VCaP (cell line): Measurements from ENCODE around the gene ZNF324.
A peak's percentile ranks its signal among the peaks of the same experiment; 100 is the strongest.
"Not testable (repeated sequence)": the region's sequence is repeated elsewhere in the genome, so short reads cannot be mapped to it uniquely, and the experiment has no call there.

Experiments
- H3K27ac ChIP-seq: fragments of 450-650 bp; 2 replicates; pipeline ENCODE4 v1.5.1; 2017
- TF ChIP-seq, protein P1 (sequence below): fragments of 450-650 bp; conservative IDR thresholded peaks from 2 replicates; pipeline ENCODE4 v1.5.1; 2017; ENCODE audit warnings: mild to moderate bottlenecking, moderate library complexity

Gene ZNF324

DNA sequence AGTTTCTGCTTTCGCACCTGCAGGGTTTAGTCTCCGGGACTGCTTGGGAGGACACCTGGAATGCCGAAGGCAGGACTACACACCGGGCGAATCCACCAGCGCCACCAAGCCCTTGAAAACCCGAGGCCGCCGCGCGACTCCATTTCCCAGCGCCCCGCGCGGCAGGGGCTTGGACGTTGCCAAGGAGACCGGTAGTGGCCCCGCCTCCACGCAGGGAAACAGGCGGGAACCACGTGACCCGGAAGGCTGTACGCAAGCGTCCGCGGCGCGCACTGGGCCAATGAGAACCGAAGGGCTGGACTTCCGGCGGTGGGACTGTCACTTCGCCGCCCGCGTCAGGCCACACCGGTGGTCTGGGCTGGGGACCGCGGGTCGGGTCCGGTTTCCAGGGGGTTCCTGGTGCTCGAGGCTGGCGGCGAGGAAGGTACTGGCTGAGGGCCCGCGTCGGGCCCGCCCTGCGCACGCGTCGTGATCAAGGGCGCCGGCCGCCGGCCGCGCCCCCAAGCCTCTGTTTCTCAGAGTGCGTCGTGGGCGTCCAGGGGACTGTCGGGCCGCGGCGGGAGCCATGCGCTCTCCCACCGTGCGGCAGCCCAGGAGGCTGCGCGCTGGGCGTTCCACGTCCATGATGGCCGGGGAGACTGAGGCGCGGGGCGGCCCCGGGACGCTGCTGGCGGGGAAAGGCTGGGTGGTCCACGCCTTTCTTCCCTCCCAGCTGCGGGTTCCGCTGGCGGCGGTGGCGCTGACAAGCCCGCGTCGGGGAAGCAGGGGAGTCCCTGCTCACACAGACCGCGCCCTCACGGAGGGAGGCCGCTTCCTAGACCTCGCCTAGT, at the start of gene ZNF324:
Gene ZNF324 (plus strand): TSS at position 321 of the 830 bp plus-strand sequence. CDS start 2,106 bp downstream, outside the sequence.
- peak within 1 kb of the TSS; percentile 78 for H3K27ac ChIP-seq
- TF ChIP-seq, protein P1, sequence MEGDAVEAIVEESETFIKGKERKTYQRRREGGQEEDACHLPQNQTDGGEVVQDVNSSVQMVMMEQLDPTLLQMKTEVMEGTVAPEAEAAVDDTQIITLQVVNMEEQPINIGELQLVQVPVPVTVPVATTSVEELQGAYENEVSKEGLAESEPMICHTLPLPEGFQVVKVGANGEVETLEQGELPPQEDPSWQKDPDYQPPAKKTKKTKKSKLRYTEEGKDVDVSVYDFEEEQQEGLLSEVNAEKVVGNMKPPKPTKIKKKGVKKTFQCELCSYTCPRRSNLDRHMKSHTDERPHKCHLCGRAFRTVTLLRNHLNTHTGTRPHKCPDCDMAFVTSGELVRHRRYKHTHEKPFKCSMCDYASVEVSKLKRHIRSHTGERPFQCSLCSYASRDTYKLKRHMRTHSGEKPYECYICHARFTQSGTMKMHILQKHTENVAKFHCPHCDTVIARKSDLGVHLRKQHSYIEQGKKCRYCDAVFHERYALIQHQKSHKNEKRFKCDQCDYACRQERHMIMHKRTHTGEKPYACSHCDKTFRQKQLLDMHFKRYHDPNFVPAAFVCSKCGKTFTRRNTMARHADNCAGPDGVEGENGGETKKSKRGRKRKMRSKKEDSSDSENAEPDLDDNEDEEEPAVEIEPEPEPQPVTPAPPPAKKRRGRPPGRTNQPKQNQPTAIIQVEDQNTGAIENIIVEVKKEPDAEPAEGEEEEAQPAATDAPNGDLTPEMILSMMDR = no peak

DNA sequence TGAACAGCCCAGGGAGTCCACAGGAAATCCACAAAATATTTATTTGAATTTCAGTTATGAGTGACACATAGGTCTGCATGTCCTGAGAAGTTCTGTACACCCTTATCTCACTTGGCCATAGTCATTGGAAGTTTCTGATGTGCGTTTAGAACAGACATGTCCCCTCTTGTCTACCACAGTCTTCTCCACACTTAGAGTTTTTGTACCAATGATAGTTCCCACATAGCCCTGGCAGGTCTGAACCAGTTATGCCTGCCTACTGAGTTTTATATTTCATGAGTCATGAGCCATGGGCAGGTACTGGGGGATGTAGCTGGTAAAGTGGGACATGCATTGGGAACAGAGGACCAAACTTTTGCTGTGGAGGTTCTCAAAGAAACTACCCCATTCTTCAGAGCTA, 38.3 kb upstream of the ZNF324 start:
- TF ChIP-seq, protein P1 = no peak
- H3K27ac ChIP-seq = no peak overlapping the region

DNA sequence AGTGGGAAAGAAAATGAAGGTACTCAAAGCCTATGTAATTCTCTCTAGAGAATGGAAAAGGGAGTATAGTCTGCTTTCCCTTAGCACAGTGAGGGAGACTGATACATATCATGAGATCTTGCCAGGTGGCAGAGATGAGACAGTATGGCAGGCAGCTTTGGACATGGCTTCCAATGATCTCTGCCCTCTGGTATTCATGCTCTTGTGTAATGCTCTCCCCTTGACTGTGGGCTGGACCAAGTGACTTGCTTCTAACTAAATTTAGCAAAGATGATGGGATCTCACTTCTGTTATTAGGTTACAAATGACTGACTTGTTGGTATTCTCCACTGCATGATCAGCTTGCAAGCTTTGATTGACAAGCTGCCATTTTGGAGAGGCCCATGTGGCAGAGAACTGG, 37.1 kb upstream of the ZNF324 start:
- TF ChIP-seq, protein P1 = no peak

DNA sequence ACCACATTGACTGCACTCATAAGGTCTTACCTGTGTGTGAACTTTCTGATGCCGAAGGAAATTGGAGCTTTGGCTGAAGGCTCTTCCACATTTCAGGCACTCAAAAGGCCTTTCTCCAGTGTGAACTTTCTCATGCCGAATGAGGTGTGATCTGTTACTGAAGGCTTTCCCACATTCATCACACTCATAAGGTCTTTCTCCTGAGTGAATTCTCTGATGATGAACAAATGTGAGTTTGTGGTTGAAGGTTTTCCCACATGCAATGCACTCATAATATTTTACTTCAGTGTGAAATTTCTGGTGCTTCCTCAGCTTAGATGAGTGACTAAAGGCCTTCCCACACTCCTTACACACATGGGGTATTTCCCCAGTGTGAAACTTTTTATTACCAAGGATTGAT, 32.7 kb upstream of the ZNF324 start:
- H3K27ac ChIP-seq = no peak overlapping the region
- TF ChIP-seq, protein P1 = no peak

More for the DNA sequence above, 37.1 kb upstream of the ZNF324 start:
- H3K27ac ChIP-seq = no peak overlapping the region

DNA sequence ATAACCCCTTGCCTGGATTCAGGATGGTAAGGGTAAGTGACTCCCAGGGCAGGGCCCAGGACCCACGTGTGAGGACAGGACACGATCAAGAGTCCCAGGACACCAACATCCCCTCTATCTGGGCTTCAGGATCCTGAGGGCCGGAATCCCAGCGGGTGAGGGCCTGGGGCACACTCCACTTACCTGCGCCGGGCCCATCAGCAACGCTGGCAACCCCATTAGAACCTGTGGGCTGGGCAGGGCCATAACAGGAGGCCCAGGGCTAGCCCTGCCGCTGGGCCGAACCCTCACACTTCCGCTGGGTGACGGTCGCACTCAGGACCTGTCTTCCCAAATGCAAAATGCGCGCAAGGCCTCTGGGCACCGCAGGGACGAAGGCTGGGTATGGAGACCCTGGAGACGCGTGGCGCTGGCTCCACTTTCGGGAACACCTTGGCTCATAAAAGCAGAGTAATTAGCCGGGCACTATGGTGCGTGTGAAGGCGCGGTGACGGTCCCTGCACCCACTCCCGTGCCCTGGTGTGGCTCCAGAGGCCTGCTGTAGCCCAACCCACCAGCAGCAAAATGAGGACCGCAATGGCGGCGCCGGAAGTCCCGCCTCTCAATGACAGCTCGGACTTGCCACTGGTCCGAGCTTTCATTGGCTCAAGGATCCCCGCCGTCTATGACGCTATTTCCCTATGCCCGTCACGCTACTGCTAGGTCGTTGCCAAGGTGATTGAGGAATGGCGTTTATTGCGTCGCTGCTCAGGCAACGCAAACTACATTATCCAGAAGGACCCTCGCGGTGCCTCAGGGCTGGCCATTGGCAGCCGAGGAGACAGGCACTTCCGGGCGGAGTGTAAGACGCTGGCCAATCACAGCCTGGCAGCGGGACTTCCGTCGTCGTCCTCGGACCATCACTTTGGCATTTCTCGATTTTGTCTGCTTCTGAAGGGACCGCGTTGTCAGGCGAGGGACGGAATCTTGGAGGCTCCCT, 27.0 kb upstream of the ZNF324 start, which contains the start of gene ZNF132:
Gene ZNF132 (minus strand): TSS at position 578 of the 979 bp plus-strand sequence. CDS start 332 bp downstream, at position 246.
- TF ChIP-seq, protein P1 = no peak
- H3K27ac ChIP-seq = peak within 1 kb of the TSS; percentile 27; the same call in 1 of the 2 replicates

DNA sequence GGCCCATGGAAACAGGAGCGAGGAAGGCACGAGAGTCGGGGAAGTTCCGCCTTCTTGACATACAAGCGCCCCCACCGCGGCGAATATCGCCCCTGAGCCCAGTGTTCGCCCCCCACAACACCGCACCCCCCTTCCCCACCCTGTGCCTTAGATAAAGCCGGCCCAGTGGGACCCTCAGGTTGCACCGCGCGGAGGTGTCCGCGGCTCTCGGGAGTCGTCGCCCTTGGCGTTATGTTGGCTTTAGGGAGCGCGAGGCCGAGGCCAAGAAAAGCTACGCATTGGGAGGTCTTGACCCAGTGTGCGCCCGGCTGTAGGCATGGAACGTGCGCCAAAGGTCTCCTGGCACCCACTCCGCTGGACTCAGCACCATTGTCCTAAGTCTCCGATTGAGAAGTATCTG, 26.3 kb upstream of the ZNF324 start:
- TF ChIP-seq, protein P1 = no peak
- H3K27ac ChIP-seq = no peak overlapping the region

DNA sequence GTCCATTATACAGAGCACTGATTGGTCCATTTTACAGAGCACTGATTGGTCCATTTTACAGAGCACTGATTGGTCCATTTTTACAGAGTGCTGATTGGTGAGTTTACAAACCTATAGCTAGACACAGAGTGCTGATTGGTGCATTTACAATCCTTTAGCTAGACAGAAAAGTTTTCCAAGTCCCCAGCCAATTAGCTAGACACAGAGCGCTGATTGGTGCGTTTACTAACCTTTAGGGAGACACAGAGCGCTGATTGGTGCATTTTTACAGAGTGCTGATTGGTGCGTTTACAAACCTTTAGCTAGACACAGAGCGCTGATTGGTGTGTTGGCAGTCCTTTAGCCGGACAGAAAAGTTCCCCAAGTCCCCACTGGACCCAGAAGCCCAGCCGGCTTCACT, 23.9 kb upstream of the ZNF324 start:
- not testable (repeated sequence) for H3K27ac ChIP-seq

DNA sequence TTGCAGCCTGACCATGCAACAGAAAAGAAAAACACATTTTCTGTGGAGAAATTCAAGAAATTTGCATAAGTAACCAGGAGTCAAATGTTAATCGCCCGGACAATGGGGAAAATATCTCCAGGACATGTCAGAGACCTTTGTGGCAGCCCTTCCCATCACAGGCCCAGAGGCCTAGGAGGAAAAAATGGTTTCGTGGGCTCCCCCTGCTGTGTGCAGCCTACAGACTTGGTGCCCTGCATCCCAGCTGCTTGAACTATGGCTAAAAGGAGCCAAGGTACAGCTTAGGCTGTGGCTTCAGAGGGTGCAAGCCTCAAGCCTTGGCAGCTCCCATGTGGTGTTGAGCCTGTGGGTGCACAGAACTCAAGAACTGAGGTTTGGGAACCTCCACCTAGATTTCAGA, 18.0 kb upstream of the ZNF324 start:
- H3K27ac ChIP-seq = not testable (repeated sequence)

DNA sequence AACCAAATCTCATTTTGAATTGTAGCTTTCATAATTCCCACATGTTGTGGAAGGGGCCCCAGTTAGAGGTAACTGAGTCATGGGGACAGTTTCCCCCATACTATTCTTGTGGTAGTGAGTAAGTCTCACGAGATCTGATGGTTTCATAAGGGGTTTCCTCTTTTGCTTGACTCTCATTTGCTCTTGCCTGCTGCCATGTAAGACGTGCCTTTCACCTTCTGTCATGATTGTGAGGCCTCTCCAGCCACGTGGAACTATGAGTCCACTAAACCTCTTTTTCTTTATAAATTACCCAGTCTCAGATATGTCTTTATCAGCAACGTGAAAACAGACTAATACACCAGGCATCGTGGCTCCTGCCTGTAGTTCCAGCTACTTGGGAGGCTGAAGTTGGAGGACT, 16.9 kb upstream of the ZNF324 start:
- peak overlapping the region; percentile 72 for H3K27ac ChIP-seq
